Measurements from ENCODE around the gene PLEKHG4B. TPM values are rescaled to one million over a fixed set of nuclear protein-coding genes. Genes with fewer than 3 reads are reported as not detected.

The PLEKHG4B gene
- total RNA-seq, 1 donor from 2014 or later = 22.0 TPM

- H3K9me3 Mint-ChIP-seq = no peaks in the 10 kb centered on the region
- H3K4me1 Mint-ChIP-seq = peaks cover 19% of the 10 kb centered on the region
- H3K36me3 Mint-ChIP-seq (ENCODE audit: low read depth) = peaks cover 2% of the 10 kb centered on the region
- H3K27me3 Mint-ChIP-seq (ENCODE audit: low read depth) = peaks cover 56% of the 10 kb centered on the region
- TF ChIP-seq CTCF (conservative IDR thresholded peaks at IDR 0.05) = no peak
- no peak for DNase-seq (ENCODE audit: low read depth, low spot score)
- peak overlapping the region; percentile 91 for H3K4me3 Mint-ChIP-seq
- peak overlapping the region; percentile 92 for H3K27ac Mint-ChIP-seq (ENCODE audit: unreplicated experiment)
Measured at GRCh38 chr5:90590-91547, 1.1 kb upstream of the PLEKHG4B start.

- DNase-seq (ENCODE audit: low read depth, low spot score) = no peak
- peak overlapping the region; percentile 62 for H3K27ac Mint-ChIP-seq (ENCODE audit: unreplicated experiment)
- no peaks in the 10 kb centered on the region for H3K9me3 Mint-ChIP-seq
- peak overlapping the region; percentile 89 for H3K4me3 Mint-ChIP-seq
- peaks cover 43% of the 10 kb centered on the region for H3K27me3 Mint-ChIP-seq (ENCODE audit: low read depth)
- TF ChIP-seq CTCF (conservative IDR thresholded peaks at IDR 0.05) = no peak
- peaks cover 12% of the 10 kb centered on the region for H3K36me3 Mint-ChIP-seq (ENCODE audit: low read depth)
- peaks cover 19% of the 10 kb centered on the region for H3K4me1 Mint-ChIP-seq
Measured at GRCh38 chr5:92401-93220, 643 bp downstream of the PLEKHG4B start.

GRCh38 chr5:93221-93980 is 1.4 kb downstream of the PLEKHG4B start:
- TF ChIP-seq CTCF (conservative IDR thresholded peaks at IDR 0.05) = no peak
- peaks cover 36% of the 10 kb centered on the region for H3K27me3 Mint-ChIP-seq (ENCODE audit: low read depth)
- H3K9me3 Mint-ChIP-seq = no peaks in the 10 kb centered on the region
- H3K36me3 Mint-ChIP-seq (ENCODE audit: low read depth) = peaks cover 13% of the 10 kb centered on the region
- peaks cover 19% of the 10 kb centered on the region for H3K4me1 Mint-ChIP-seq
- peak overlapping the region; percentile 89 for H3K4me3 Mint-ChIP-seq
- no peak for DNase-seq (ENCODE audit: low read depth, low spot score)
- H3K27ac Mint-ChIP-seq (ENCODE audit: unreplicated experiment) = no peak overlapping the region

- no peaks in the 10 kb centered on the region for H3K9me3 Mint-ChIP-seq
- peaks cover 27% of the 10 kb centered on the region for H3K27me3 Mint-ChIP-seq (ENCODE audit: low read depth)
- H3K4me1 Mint-ChIP-seq = peaks cover 21% of the 10 kb centered on the region
- H3K36me3 Mint-ChIP-seq (ENCODE audit: low read depth) = peaks cover 13% of the 10 kb centered on the region
- peak overlapping the region; percentile 68 for H3K4me3 Mint-ChIP-seq
- no peak for DNase-seq (ENCODE audit: low read depth, low spot score)
- H3K27ac Mint-ChIP-seq (ENCODE audit: unreplicated experiment) = no peak overlapping the region
- TF ChIP-seq CTCF (conservative IDR thresholded peaks at IDR 0.05) = no peak
Measured at GRCh38 chr5:94113-94892, 2.3 kb downstream of the PLEKHG4B start.

Data from neural crest cell (in vitro differentiated cells).